NCI-H748 (cell line): ENCODE results near the gene GRAMD1A.
A peak's percentile ranks its signal among the peaks of the same experiment; 100 is the strongest.
"Not testable (repeated sequence)": the region's sequence is repeated elsewhere in the genome, so short reads cannot be mapped to it uniquely, and the experiment has no call there.

ENCODE experiments used
- DNase-seq: peaks from one replicate; lab custom pipeline; 2025; ENCODE audit not compliant: unreplicated experiment; lab: John Stamatoyannopoulos, UW

Gene GRAMD1A

DNA sequence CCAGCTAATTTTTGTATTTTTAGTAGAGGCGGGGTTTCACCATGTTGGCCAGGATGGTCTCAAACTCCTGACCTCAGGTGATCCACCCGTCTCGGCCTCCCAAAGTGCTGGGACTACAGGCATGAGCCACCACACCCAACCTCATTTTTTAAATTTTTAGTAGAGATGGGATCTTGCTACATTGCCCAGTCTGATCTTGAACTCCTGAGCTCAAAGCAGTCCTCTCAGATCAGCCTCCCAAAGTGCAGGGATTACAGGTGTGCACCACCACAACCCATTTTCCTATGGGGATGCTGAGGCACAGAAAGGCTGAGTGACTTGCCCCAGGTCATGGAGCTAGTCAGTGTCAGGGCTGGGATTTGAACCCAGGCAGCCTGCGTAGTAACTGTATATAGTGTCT lies 51.1 kb downstream of the GRAMD1A start:
- DNase-seq = not testable (repeated sequence)

DNA sequence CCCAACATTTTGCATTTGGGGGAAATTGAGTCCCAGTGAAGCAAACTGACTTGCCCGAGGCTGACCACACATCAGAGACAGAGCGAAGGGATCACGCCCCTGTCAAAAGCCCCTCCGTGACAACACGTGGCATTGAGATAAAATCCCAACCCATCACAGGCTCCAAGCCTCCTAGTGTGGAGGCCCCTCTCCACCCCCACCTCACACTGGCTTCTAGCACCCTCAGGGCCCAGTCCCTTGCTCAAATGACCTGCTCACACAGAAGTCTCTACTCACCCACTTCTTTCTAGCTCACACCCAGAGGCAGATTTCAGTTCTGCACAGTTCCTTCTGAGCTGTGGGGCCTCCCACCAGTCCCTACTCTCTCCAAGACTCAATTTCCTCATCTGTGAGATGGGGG lies 51.7 kb downstream of the GRAMD1A start:
- no peak for DNase-seq

DNA sequence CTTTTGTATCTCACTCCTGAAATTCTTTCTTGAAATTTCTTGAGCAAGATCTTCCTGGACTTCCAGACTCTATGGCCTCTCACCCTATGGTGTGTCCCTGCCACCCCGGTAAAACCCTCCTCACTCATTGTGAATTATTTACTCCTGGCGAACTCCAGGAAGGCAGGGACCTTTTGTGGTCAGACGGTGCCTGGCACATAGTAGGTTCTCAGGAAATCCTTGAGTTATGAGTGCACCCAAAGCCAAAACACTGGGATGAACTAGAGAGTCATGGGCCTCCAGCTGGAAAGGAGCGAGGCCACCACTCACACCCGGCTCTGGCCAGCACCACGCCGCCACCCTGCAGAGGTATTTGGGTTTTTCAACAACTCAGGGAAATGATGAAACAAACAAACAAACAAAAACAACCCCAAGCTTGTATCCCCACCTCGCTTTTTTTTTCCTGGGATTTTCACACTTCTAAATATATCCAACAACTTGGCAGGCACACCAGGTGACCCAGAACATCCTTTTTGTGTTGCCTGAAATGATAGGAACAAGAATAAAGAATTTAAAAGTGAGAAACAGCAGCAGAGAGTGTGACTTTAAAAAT lies 52.6 kb downstream of the GRAMD1A start:
- DNase-seq = no peak

DNA sequence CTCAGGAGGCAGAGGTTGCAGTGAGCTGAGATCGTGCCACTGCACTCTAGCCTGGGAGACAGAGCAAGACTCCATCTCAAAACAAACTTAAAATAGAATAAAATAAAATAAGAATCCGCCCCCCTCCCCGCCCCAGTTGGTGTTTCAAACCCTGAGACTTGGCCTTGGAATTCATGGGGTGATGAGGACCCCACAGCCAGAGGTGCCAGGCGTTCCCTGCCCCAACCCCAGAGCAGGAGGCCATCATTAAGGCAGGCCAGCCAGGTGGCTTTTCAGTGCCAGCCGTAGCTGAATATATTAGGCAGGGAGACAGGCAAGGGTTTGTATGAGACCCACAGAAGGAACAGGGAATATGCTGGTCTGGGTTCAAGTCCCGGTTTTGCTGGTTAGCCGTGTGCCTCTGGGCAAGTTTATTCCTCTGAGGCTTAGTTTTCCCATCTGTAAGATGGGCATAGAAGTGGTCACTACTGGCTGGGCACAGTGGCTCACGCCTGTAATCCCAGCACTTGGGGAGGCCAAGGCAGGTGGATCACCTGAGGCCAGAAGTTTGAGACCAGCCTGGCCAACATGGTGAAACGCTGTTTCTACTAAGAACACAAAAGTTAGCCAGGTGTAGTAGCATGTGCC lies 53.7 kb downstream of the GRAMD1A start:
- no peak for DNase-seq

DNA sequence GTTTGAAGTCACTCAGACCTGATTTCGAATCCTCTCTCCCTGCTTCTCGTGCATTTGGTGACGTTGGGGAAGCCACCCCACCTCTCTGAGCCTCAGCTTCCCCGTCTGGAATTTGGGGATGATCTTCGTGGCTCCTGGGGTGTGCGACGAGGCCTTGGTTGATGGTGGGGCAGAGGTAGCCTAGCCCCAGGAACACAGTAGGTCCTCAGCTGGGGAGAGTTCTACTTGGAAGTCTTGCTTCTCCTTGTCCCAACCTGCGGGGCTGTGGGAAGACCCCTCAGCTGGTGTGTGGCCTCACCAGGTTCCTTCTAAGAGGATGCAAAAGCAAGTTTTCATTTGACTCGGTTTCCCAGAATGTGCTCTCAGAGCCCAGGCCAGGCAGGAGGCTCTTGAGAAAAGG lies 54.5 kb downstream of the GRAMD1A start:
- no peak for DNase-seq

DNA sequence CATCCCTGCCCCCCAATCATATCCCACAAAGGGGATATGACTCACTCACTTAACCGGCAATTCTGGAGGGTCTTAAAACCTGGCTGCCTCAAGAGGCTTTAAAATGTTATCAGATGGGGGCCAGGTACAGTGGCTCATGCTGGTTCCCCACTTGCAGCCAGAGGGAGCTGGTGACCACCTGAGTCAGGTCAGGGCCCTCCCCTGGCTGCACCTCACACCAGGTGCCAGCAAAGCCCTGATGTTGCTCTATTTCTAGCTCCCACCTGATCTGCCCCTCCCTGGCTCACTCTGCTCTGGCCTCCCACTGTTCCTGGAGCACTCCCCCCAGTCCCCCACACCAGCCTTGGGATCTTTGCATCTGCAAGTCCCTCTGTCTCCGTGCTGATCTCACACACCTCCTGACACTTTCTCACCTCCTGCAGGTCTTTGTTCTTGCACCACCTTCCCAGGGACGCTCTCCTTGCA lies 55.6 kb downstream of the GRAMD1A start:
- peak; percentile 53 for DNase-seq

DNA sequence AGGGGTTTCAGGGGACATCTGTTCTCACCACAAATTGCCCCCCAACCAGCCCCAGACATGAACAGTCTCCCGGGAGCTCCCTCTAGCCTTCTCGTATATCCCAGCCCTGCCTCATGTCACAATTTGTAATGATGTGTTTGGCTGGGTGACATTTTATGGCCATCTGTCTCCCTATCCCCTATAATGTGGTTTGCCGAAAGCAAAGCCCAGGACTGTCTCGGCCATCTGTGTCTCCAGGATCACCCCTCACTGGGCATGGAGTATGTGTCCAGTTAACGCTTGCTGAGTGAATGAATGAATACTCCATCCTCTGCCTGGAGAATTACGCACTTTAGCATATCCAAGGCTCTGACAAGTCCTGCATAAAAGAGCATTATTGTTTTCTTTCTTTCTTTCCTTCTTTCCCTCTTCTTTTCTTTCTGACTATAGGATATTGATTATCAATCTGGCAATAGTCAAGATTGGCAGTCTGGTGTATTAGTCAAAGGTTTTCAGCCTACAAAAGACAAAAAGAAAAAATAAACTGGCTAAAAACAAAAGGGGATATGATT lies 56.5 kb downstream of the GRAMD1A start:
- no peak for DNase-seq

DNA sequence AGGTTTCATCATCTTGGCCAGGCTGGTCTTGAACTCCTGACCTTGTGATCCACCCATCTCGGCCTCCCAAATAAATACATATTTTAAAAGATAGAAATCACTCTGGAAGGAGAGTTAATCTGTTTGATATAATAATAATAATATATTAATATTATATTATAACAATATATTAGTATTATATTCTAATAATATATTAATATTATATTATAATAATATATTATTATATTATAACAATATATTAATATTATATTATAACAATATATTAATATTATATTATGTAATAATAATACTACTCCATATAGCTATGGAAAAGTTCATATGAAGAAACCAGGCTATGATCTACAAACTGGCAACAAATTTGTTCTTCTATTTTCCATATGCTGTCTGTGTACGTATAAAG lies 58.2 kb downstream of the GRAMD1A start:
- DNase-seq = no peak

DNA sequence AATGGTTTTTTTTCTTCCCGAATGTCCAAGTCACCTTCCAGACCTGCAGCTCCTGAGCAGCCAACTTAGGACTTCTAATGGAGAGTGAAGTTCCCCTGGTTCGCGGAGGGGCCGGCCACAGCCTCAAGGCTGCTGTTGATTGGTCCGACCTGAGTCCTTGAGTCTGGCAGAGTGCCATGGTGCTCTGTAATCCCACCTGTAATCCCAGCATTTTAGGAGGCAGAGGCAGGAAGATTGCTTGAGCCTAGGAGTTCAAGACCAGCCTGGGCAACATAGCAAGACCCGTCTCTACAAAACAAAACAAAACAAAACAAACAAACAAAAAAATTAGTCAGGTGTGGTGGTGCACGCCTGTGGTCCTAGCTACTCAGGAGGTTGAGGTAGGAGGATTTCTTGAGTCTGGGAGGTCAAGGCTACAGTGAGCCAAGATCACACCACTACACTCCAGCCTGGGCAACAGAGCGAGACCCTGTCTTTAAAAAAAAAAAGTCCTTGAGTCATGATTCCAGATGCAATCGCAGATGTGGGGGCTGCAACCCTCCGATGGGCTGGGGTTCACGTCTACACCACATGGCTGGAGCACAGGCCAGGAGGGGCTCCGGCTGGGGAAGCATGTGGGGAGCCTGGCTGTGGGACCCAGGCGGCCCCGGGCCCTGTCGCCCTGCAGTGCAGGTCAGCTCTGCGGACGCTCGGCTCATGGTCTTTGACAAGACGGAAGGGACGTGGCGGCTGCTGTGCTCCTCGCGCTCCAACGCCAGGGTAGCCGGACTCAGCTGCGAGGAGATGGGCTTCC lies 59.1 kb downstream of the GRAMD1A start:
- DNase-seq = no peak

DNA sequence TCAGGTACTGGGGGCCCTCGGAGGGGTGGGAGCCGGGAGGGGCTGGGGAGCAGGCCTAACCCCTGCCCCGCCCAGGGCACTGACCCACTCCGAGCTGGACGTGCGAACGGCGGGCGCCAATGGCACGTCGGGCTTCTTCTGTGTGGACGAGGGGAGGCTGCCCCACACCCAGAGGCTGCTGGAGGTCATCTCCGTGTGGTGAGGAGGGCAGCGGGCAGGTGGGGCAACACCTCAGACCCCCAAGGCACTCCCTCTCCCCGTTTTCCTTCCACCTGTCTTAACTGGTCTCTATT lies 59.6 kb downstream of the GRAMD1A start:
- DNase-seq = no peak

DNA sequence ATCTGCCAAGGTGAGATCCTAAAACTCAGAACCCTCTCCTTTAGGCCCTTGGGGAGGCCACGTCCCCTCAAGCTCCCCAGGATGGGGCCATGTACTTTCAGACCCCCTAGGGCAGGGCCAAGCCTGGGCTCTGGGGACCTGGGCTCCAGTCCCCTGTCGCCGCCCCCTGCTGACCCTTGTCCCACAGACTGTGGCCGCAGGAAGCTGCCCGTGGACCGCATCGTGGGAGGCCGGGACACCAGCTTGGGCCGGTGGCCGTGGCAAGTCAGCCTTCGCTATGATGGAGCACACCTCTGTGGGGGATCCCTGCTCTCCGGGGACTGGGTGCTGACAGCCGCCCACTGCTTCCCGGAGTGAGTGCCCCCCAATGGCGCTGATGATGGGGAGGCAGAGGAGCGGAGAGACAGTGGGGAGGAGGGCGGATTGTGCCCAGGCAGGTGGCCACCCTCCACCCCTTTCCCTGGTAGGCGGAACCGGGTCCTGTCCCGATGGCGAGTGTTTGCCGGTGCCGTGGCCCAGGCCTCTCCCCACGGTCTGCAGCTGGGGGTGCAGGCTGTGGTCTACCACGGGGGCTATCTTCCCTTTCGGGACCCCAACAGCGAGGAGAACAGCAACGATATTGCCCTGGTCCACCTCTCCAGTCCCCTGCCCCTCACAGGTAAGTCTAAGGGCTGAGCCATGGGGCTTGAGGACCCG lies 60.2 kb downstream of the GRAMD1A start:
- DNase-seq = no peak

DNA sequence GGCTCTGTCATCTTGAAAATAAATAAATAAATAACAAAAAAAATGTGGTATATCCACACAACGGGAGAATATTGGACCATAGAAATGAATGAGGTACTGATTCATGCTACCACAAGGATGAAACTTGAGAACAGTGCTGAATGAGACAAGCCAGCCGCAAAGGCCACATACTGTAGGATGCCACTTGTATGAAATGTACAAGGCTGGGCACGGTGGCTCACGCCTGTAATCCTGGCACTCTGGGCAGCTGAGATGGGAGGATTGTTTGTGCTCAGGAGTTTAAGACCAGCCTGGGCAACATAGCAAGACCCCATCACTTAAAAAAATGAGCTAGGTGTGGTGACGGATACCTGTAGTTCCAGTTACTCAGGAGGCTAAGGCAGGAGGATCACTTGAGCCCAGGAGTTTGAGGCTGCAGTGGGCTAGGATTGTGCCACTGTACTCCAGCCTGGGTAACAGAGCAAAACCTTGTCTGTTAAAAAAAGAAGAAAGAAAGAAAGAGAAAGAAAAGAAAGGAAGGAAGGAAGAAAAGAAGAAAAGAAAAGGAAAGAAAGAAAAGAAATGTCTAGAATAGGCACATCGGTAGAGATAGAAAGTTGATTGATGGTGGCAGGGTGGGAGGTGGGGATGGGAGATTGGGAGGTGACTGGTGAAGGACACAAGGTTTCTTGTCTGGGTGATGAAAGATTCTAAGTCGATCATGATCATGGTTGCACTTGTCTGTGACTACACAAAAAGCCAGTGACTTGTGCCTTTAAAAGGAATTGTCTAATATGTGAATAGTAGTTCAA lies 61.7 kb downstream of the GRAMD1A start:
- no peak for DNase-seq

DNA sequence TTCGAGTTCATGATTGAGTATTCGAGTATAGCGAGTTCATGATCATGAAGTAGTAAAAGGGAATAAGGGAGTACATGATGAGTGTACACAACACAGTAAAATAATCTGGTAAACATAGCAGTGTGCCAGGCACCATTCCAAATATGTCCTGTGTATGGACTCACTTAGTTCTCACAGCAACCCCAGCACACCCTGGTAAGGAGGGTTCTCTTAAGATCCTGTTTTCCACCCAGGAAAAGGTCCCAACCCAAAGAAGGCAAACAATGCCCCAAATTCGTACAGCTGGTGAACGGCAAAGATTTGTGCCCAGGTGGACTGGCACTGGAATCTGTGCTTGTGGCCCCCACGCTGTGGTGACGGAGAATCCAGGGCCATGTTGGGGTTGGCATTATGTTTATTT lies 62.8 kb downstream of the GRAMD1A start:
- DNase-seq = no peak

DNA sequence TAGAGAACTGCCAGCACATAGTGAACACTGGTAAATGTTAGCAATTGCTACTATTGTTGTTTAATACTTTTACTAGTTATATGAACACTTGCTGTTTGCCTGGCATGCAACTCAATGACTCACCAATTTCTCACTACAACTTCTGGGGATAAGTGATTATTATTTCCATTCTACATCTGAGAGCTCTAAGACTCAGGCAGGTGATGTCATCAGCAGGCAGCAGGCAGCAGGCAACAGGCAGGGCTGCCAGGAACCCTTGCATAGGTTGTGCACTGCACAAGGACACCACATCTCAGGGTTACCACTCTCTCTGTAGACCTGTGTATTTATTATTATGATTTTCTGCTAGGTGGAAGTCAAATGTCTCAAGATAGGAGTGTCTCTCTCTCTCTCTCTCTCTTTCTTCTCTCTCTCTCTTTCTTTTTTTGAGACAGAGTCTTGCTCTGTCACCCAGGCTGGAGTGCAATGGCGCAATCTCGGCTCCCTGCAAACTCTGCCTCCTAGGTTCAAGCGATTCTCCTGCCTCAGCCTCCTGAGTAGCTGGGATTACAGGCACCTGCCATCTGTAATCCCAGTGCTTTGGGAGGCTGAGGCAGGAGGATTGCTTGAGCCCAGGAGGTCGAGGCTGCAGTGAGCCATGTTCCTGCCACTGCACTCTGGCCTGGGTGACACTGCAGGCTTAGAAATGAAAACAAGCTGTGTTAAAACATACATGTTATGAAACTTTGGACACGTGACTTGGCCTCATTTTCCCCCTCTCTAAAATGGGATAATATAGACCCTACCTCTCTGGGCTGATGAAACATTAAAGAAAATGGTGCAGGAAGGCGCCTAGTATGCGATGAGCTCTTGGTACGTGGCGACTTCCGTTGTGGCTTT lies 64.1 kb downstream of the GRAMD1A start:
- no peak for DNase-seq

DNA sequence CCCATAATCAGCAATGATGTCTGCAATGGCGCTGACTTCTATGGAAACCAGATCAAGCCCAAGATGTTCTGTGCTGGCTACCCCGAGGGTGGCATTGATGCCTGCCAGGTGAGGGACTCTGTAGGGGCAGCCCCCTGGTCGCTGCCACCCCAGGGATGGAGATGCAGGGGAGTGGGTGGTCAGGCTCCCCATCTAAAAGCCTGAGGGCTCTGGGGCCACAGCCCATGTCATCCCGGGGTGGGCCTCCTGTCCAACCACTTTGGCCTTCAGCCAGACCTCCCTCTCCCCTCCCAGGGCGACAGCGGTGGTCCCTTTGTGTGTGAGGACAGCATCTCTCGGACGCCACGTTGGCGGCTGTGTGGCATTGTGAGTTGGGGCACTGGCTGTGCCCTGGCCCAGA lies 65.5 kb downstream of the GRAMD1A start:
- DNase-seq = no peak

DNA sequence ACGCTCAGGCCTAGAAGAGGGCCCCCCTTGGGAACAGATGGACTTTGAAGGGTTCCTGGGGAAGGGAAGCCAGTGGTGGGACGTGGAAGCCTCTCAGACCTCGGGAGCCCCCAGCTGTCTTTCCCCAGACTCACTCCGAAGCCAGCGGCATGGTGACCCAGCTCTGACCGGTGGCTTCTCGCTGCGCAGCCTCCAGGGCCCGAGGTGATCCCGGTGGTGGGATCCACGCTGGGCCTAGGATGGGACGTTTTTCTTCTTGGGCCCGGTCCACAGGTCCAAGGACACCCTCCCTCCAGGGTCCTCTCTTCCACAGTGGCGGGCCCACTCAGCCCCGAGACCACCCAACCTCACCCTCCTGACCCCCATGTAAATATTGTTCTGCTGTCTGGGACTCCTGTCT lies 66.0 kb downstream of the GRAMD1A start:
- DNase-seq = no peak

DNA sequence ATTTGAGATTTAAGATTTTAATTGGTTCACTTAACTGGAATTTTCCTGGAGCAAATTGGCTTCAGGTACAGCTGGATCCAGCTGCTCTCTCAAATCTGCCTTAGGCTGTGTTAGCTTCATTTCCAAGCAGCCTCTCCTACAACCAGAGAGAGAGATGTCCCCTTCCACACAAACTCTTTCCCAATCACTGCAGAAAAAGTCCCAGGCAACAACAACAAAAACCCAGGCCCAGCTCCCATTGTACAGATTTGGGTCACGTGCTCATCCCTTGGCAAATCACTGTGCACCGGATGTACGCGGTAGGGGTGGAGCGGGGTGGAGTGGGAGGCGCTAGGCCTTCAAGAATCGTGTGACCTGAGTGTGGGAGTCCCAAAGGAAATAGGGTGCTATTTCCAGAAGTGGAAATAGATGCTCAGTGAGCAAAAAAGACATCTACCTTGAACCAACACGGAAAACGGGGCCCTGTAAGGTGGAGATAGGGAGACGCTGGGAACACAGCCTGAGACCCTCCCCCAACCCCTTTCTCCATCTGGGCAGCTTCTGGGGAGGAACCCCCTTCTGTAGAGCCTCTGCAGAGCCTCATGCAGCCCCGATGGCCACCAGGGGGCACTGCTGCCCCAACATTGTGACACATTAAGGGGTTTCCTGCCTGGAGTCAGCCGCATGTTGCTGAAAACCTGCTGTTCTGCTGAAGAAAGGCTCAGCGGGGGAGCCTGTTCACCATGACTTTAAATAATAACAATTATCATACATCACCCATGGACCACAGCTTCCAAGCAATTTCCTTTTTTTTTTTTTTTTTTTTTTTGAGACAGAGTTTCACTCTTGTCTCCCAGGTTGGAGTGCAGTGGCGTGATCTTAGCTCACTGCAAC lies 66.8 kb downstream of the GRAMD1A start:
- peak; percentile 85 for DNase-seq

DNA sequence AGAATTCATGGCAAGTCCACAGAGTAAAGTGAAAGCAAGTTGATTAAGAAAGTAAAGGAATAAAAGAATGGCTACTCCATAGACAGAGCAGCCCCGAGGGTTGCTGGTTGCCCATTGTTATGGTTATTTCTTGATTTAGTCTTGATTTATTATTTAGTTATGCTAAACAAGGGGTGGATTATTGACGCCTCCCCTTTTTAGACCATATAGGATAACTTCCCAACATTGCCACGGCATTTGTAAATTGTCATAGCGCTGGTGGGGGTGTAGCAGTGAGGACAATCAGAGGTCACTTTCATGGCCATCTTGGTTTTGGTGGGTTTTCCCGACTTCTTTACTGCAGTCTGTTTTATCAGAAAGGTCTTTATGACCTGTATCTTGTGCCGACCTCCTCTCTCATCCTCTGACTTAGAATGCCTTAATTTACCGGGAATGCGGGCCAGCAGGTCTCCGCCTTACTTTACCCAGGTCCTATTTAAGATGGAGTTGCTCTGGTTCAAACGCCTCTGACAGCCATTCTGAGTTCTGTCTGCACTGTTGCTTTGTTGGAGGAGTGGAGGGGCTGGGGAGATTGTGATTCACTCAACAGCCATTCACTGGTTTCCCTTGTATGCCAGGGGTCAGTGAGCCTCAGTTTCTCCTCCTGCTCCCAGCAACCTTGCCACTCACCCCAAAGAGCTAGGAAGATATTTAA lies 69.0 kb downstream of the GRAMD1A start:
- no peak for DNase-seq
